C4-2B (cell line): ENCODE measurements around the gene RNPEP.
"Not testable (repeated sequence)": the region's sequence is repeated elsewhere in the genome, so short reads cannot be mapped to it uniquely, and the experiment has no call there.

Experiments
- H3K27ac ChIP-seq: fragments of 450-650 bp; 2 replicates; pipeline ENCODE4 v1.5.1; 2017
- ZFX ChIP-seq: fragments of 450-650 bp; IDR thresholded peaks from 2 replicates; pipeline ENCODE4 v1.6.1; 2017
- TF ChIP-seq, protein P1 (sequence below): fragments of 450-650 bp; conservative IDR thresholded peaks from 2 replicates; pipeline ENCODE4 v1.5.1; 2017; ENCODE audit warnings: mild to moderate bottlenecking

Gene RNPEP

DNA sequence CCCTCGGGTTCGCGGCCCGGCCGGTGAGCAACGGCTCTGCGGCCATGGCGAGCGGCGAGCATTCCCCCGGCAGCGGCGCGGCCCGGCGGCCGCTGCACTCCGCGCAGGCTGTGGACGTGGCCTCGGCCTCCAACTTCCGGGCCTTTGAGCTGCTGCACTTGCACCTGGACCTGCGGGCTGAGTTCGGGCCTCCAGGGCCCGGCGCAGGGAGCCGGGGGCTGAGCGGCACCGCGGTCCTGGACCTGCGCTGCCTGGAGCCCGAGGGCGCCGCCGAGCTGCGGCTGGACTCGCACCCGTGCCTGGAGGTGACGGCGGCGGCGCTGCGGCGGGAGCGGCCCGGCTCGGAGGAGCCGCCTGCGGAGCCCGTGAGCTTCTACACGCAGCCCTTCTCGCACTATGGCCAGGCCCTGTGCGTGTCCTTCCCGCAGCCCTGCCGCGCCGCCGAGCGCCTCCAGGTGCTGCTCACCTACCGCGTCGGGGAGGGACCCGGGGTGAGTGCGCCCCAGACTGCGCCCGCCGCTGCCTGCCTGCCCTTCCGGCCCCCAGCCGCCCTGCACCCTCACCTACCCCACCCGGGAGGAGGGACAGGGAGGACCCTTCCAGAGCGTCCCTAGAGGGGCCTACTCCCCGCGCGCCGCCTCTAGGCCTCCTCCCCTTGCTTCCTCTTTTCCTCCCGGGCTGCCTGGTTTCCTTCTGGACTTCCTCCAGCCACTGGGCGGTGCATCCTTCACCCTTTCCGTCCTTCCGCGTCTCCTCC, at the start of gene RNPEP:
Gene RNPEP, plus strand, starts transcription at position 26 of the 757 bp plus-strand sequence. Its CDS starts 19 bp downstream, at position 45.
- TF ChIP-seq, protein P1, sequence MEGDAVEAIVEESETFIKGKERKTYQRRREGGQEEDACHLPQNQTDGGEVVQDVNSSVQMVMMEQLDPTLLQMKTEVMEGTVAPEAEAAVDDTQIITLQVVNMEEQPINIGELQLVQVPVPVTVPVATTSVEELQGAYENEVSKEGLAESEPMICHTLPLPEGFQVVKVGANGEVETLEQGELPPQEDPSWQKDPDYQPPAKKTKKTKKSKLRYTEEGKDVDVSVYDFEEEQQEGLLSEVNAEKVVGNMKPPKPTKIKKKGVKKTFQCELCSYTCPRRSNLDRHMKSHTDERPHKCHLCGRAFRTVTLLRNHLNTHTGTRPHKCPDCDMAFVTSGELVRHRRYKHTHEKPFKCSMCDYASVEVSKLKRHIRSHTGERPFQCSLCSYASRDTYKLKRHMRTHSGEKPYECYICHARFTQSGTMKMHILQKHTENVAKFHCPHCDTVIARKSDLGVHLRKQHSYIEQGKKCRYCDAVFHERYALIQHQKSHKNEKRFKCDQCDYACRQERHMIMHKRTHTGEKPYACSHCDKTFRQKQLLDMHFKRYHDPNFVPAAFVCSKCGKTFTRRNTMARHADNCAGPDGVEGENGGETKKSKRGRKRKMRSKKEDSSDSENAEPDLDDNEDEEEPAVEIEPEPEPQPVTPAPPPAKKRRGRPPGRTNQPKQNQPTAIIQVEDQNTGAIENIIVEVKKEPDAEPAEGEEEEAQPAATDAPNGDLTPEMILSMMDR: no peak; the same call in 1 of the 2 replicates
- peak; percentile 98 for TF ChIP-seq ZFX
- peak within 1 kb of the TSS; percentile 90 for H3K27ac ChIP-seq

DNA sequence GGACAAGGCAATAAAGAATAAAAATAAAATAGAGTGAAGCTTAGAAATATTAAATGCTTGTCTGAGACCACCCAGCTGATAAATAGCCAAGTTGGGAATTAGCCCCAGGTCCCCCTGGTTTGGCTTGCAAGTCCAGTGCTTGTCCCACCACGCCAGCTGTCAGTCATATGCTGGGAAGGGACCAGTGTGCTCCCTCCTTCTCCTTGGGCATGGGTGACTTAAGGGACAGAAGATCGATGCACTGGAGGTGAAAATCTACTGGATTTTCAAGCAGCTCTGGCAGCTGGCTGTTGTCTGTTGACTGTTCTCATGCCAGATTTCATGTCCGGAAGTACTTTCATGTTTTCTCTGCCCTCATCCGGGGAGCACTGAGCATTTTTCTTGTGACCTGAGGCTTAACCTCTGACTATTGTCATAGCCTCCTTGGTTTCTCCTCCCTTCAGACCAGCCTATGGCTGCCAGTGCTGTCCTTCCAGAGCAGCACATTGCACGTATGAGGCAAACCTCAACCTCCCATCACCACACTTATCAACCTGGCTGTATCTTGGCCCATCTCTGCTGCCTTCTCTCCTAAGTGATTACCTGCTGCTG, 48.5 kb upstream of the RNPEP start:
- H3K27ac ChIP-seq: no peak overlapping the region
- no peak for TF ChIP-seq ZFX
- TF ChIP-seq, protein P1: no peak

DNA sequence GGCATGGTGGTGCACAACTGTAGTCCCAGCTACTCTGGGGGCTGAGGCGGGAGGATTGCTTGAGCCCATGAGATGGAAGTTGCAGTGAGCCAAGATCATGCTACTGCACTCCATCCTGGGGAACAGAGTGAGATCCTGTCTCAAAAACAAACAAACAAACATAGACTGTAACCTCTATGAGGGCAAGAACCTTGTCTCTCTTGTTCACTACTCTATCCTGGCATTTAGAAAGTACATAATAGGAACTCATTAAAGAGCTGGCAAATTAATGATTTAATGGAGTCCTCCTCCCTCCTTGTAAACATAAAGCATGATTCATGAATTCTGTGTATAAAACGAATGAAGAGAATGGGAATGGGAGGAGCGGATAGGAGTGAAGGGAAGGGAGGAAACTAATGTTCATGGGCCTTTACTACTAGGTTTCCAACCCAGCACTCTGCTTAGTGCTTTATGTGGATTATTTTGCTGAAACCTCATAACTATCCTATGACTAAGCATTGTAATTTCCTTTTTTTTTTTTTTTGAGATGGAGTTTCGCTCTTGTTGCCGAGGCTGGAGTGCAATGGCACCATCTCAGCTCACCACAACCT, 44.7 kb upstream of the RNPEP start:
- no peak for TF ChIP-seq ZFX
- TF ChIP-seq, protein P1: no peak
- no peak overlapping the region for H3K27ac ChIP-seq

GRCh38 chr1:201938440-201939035, 43.9 kb upstream of the RNPEP start:
- no peak for TF ChIP-seq ZFX
- TF ChIP-seq, protein P1: no peak
- no peak overlapping the region for H3K27ac ChIP-seq

DNA sequence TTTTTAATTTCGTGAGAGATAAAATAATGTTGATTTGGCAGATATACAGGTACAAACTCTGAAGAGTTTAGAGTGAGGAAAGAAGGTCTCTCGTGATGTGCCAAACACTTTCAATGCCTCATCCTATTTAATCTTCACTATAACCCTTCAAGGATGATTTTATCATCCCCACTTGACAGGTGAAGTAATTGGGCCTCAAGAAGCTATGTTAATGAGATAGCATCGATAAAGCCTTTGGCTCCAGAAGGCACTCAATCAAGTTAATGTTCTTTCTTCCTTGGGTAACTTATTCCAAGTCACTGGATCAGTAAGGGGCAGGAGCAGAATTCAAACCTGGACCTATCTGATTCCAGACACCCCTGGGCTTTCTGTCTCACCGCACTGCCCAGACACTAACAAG, 43.3 kb upstream of the RNPEP start:
- TF ChIP-seq, protein P1: no peak
- no peak overlapping the region for H3K27ac ChIP-seq

GRCh38 chr1:201939574-201939973, 42.9 kb upstream of the RNPEP start:
- TF ChIP-seq, protein P1: no peak
- no peak for TF ChIP-seq ZFX
- H3K27ac ChIP-seq: no peak overlapping the region

- not testable (repeated sequence) for H3K27ac ChIP-seq
These were observed 42.1 kb upstream of the RNPEP start for GRCh38 chr1:201940316-201940715.
